ENCODE data around the gene METTL26.

METTL26 gene

DNA sequence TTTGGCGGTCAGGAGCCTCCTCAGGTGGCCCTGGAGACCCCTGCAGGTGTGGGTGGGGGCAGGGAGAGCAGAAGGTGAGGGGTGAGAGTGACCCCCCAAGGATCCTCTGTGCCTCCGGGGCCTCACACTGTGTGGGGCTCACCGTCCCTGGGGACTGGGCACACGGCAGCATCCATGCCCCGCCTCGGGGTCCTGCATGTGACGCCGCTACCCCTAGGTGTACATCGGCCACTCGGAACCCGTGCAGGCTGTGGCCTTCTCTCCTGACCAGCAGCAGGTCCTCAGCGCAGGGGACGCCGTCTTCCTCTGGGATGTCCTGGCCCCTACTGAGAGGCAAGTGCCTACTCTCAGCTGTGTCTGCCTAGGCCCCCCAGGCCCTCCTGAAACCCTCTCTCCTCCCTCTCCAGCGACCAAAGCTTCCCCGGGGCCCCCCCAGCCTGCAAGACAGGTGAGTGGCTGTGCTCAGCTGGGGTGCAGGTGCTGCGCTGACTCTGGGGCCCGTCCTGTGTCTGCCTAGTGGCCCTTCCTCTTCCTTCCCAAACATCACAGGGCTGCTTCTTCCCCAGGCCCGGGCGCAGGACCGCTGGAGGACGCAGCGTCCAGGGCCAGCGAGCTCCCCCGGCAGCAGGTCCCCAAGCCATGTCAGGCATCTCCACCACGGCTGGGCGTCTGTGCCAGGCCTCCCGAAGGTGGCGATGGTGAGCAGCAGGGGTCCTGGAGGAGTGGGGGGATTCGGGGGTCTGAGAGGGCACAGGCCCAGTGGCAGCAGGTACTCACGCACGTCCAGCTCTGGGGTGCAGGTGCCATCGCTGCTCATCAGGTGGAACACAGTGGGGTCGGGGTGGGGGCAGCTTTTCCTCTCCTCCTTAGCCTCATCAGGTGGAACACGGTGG is 22.8 kb upstream of the METTL26 start:
- DNase-seq, result no peak

DNA sequence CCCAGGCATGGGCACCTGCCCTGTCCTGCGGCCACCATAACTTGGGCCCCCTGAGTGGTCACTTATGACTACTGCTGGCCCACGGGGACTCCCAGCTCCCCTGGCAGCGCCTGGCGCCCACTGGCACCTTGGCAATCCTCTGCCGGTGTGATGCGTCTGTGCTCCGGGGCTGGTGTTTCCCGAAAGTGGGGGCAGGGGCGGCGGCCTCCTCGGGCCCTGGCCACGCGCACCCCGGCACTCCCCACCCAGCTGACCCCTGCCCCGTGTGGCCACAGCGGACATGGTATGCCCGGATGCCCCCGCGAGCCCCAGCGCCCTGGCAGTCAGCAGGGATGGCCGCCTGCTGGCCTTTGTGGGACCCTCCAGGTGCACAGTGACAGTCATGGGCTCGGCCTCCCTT is 21.4 kb upstream of the METTL26 start:
- DNase-seq, result no peak

DNA sequence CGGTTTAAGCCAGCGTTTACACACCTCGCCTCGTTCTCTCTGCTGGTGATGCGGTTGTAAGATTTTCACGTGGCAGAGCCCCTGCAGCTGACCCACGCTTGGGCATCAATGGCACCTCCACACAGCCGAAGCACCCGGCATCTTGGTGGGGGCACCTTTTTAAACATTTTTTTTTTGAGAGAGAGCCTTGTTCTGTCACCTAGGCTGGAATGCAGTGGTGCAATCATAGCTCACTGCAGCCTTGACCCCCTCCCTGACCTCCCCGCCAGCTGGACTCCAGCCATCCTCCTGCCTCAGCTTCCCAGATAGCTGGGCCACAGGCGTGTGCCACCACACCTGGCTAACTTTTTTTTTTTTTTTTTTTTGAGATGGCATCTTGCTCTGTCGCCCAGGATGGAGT is 17.9 kb upstream of the METTL26 start:
- DNase-seq, result no peak

DNA sequence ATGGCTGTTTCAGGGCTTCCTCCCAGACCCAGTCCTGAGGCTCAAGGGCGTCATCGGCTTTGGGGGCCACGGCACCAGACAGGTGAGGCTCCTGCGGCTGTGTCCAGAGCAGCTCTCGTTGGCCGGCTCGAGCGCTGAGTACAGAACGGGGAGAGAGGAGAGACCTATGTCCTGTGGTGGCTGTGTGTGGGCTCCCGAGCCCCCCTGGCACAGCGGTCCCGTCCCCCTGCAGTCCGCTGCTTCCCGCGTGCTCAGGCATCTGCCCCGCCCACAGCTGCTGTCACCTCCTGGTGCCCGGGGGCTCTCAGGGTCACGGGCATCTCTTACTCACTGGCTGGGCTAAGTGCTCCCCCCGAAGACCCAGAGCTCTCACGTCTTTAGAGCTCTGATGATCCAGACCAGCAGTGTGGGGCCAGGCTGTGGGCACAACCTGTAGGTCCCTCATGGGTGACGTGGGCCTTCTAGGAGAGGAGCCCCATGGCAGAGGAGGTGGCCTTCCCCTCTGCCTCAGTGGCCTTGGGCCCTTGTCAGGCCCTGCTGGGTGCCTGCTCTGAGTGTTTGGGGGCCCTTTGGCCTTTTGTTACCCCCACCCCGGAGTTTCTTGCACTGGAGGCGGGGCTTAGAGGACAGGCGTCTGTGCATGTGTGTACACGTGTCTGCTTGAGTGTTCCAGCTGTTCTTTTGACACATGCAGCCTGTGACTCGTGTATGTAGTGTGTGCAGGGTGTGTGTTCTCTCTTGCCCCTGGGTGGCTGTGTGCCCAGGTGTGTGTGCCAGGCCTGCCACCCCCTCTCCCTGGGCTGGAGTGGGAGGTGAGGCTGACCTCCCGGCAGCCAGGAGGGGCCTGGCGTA is 16.6 kb upstream of the METTL26 start:
- no peak for DNase-seq

DNA sequence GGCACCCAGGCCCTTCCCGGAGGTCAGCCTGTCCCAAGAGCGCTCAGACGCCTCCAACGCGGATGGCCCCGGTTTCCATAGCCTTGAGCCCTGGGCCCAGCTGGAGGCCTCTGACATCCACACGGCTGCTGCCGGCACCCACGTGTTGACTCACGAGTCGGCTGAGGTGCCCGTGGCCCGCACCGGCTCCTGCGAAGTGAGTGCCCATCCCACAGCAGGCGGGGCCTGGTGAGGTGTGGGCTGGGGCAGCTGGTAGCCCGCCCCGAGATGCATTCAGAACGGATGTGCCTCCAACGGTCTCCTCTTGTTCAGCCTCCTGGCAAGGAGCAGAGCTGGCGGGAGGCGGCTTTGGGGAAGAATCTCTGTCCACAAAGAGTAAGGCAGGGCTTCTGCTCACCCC is 15.7 kb upstream of the METTL26 start:
- DNase-seq, result no peak

DNA sequence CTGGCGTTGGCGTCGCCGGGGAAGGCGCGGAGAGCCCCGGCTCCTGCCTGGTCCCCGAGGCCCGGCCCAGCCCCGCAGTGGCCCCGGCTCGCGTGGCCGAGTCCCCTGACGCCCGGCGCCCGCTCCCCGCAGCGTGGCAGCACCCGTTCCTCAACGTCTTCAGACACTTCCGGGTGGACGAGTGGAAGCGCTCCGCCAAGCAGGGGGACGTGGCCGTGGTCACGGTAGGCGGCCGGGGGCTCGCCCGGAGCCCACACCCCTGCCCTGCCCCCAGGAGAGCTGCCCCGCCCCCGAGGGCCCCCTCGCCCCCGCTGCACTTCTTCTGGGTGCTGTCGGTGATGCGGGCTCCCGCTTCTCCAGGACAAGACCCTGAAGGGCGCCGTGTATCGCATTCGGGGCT is 13.5 kb upstream of the METTL26 start:
- no peak for DNase-seq

DNA sequence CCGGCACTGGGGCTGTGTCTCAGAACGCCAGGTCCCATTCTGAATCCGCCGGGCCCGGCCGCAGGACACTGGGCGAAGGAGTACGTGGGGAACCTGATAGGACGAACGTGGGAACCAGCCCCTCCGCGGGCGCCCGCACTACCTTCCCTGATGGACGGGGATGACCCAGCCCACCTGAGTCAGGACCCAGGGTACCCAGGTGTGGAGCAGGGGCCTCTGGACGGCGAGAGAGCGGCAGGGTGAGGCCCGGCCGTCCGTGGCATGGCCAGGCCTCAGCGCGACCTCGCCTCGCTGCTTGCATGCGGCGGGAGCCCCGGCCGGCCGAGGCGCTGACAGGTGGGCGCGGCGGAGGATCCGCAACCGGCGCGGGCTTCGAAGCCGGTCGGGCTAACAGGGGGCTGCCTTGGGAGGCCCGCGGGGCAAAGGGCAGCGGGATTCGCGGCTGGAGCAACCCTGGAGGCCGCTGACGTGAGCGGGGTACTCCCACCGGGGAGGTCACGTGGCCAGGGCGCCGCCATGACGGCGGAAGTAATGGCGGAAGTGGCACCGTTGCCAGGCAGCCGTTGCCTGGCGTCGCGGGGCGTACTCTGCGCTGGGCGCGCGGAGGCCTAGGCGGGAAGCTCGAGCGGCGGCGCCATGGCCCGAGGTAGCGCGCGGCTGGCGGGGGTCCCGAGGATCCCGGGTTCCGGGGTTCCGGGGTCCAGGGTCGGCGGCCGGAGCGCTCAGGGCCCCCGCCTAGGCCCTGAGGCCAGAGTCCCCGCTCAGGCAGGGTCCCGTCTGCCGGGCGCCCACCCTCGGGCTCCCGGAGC is 12.9 kb upstream of the METTL26 start, which contains the start of gene WDR90:
Gene WDR90 (plus strand): TSS at position 585 of the 809 bp plus-strand sequence. CDS start 52 bp downstream, at position 637.
- DNase-seq, result peak; percentile 75

DNA sequence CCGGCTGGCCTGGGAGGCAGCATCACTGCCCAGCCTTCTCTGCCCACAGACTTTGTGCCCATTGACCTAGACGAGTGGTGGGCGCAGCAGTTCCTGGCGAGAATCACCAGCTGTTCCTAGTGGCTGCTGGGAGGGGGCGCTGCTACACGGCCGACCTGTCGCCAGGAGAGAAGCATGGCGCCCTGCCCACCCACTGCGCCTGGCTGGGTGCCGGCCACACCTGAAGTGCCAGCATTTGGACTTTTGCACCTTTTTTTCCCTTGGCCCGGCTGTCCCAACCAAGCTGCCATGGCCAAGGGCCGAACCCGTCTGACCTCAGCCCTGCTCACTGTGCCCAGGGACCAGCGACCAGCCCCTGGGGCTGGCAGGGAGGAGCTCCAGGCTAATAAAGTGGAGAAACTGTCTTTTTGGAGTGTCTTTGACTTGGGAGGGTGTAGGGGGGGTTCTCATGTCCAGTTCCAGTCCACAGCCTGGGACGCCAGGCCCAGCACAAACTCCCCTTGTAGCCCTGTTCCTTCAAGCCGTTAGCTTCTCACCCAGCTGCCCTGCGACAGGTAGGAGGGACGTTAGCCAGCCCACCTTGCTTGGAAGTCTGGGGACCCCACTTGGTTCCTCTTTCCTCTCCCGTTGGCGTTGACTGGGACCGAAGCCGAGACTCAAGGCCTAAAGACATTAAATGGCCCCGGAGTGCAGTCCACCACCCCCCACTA is 12.1 kb upstream of the METTL26 start:
- DNase-seq, result peak; percentile 17

DNA sequence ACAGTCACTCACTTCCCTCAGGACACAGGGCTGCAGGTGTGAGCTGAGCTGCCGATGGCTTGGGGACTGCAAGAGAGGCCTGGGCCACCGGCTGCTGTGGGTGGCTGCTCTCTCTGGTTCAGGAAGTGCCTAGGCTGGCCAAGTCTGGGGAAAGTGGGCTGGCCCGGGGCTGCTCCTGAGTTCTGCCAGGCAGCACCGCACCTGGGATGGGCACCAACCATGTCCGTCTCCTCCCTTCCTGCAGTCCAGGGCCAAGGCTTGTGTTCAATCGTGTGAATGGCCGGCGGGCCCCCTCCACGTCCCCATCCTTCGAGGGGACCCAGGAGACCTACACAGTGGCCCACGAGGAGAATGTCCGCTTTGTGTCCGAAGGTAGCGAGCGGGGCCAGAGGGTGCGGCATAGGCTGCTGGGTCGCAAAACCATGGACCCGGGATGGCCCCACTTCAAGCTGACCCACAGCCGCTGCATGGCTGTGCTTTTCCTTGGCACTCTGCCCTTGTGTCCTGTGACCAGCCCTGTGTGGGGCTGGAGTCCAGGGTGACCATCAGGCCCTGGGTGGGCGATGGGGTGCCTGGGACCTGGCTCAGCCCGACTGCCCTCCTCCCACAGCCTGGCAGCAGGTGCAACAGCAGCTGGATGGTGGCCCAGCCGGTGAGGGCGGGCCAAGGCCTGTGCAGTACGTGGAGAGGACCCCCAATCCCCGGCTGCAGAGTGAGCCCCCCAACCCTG is 11.2 kb upstream of the METTL26 start:
- DNase-seq, result no peak

DNA sequence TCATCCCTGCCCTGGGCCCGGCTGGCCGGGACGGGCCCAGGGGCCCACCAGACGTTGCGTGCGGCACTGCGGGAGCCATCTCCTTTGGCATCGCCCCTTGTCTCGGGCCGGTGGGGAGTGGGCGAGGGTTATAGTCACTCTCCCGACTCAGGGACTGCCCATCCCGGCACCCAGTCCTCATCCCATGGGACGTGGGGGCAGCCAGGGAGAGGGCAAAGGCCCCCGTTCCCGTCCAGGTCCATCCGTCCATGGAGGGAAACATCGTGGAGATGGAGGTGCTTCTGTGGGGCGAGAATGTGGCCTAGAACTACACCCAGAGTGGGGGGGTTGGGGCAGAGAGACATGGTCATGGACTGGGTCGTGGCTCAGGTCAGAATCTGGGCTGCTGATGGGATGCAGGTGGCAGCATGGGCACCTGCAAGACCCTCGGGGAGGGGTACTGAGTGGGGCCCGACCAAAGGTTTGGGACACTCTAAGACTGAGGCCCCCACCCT is 10.6 kb upstream of the METTL26 start:
- no peak for DNase-seq

DNA sequence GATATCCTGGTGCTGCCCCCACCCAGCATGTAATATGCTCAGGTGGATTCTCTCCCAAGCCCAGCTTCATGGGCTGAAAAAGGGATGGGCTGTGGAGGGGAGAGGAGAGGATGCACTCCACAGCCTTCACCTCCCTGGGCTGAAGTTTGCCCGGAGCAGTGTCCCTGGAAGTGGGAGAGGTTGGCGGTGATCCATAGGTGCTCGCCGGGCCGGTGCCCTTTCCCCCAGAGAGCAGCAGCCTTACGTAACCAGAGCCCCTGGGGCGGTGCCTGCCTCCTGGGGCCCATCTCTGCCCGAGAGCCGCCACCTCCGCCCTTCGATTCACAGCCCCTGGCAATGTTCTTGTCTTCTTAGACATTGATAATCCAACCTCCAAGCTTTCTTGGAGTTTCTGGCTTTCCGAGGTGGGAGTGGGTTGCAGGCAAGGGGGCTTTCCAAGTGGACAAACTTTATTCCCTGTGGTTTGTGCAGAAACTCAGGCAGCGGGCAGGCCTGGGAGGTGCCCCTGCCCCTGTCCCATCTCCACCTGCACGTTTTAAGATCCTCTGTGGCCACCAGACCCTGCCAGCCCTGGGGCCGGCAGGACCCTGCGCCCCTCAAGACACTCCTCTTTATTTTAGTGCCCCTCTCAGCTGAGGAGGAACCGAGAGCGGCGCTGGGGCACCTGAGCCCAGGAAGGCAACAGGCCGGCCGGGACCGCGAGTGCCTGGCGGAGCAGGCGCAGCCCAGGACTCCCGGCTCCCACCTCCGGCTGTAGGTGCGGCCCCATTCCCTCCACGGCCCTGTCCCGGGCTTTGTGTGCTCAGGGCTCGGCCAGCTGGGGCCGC is 10.0 kb upstream of the METTL26 start:
- no peak for DNase-seq

DNA sequence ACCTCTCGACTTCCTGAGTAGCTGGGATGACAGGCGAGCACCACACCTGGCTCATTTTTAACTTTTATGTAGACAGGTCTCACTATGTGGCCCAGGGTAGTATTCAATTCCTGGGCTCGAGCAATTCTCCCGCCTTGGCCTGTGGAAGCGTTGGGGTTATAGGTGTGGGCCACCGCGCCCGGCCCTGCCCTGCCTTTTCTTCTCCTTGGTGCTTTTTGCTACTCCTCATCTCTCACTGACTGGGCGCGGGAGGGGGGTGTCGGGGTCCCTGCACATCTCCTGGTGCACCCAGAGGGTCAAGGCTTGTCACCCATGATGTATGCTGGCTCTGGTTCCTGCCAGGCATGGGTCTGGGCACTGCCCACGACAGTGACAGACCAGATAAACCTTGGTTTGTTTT is 8.5 kb upstream of the METTL26 start:
- no peak for DNase-seq

DNA sequence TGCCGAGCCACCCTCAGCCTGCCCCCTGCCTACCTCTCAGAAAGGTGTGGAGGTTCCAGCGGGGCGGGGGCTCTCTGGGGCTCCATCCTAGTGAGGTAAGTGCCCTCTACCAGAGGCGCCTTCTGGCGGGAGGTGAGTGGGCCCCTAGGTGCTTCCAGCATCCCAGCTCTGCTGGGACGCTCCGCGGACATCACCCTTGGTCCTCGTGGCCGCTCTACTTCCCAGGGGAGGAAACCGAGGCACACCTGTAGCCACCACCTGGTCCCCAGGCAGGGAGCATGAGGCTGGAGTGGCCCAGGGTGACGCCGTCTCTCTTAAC is 6.9 kb upstream of the METTL26 start:
- no peak for DNase-seq

DNA sequence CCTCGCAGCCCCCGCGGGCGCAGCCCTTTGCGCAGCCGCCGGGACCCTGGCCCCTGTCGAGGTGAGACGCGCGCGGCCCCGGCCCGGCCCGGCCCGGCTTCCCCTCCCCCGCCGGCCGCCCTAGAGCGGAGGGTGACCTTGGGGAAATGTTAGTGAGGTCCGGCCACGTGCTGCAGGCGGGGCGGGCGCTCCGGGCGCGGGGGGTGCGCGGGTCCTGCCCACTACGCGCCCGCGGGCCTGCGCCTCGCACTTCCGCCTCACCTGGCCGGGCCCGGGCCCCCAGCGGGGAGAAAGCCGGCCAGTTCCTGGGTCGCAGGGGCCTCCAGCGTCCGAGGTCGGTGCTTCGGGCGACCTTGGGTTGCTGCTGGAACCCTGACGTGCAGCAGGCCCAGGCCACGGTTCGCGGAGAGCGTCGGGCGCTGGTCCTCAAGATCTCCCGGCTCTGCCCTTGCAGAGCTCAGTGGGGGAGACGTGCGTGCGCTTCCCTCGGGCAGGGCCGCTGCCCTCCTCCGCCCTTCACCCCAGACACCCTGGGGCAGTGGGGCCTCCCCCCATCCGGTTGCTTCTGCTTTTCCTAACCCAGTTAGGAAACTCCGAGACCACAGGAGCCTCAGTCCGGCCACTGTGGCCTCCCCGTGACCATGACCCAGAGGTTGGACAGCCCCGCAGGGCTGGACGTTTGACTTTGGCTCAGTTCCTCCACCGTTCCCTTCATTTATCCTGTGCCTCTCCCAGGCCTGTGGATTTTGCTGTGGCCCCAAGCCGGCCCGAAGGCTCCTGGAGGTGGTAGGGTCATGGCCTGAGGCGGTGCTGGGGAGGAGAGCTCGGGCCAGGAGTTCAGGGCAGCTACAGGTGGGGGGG is 6.3 kb upstream of the METTL26 start:
- DNase-seq, result no peak

DNA sequence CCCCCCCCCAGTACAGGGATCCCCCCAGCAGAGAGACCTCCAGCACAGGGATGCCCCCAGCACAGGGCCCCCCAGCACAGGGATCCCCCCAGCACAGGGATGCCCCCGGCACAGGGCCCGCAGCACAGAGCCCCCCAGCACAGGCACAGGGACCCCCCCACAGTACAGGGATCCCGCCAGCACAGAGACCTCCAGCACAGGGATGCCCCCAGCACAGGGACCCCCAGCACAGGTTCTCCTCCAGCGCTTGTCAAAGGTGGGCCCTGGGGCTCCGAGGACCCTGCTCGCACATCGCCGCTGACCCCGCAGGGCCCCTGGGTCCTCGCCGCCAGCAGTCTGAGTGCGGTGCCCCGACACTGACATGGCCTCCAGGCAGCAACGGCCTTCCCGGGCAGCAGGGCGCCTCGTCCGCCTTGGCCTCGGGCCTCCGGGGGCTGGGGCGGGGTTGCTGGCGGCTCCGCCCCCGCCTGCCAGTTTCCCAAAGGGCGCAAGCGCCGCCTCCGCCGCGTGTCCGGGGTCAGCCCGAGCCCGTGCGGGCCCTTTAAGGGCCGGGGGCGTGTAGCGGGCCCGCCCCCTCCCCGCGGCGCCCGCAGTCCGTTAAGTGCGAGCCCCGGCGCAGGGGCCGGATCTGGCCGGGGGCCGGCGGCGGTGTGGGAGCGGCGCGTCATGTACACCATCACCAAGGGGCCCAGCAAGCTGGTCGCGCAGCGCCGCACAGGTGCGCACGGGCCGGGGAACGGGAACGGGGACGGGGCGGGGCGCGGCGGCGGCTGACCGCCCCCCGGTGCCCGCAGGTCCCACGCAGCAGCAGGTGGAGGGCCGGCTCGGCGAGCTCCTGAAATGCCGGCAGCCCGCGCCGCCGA is 5.5 kb upstream of the METTL26 start, which contains the start of gene MCRIP2:
Gene MCRIP2 (plus strand): TSS at position 503 of the 863 bp plus-strand sequence. CDS start 164 bp downstream, at position 667.
- peak; percentile 42 for DNase-seq

DNA sequence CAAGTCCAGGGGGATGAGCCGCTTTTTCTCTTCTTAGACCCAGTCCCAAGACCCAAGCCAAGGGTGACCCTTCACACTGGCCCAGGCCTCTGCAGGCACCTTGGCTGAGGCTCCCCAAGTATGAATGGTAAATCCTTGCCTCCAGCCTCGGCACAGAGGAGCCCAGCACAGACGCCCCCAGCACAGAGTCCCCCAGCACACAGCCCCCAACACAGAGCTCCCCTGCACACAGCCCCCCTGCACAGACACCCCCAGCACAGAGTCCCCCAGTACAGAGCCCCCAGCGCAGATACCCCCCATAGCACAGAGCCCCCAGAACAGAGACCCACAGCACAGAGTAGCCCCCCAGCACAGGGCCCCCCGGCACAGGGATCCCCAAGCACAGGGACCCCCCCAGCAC is 4.5 kb upstream of the METTL26 start:
- DNase-seq, result no peak

DNA sequence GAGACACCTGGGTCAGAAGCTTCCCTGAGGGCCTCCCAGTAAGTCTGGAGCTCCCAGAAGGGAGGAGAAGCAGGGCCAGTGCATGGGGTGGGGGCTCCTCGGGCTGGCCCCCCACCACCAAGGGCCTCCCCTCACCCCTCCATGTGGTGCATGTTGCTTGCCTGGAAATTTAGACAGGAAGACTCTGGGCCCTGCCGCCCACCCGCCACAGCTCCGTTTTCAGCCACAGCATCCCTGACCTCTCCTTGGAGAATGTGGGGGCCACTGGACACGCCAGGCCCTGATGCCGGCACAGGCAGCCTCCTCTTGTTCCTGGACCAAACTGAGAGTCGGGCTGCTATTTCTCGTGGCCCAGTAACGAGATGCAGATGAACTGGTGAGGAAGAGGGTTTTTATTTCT is 2.7 kb upstream of the METTL26 start:
- DNase-seq, result no peak

DNA sequence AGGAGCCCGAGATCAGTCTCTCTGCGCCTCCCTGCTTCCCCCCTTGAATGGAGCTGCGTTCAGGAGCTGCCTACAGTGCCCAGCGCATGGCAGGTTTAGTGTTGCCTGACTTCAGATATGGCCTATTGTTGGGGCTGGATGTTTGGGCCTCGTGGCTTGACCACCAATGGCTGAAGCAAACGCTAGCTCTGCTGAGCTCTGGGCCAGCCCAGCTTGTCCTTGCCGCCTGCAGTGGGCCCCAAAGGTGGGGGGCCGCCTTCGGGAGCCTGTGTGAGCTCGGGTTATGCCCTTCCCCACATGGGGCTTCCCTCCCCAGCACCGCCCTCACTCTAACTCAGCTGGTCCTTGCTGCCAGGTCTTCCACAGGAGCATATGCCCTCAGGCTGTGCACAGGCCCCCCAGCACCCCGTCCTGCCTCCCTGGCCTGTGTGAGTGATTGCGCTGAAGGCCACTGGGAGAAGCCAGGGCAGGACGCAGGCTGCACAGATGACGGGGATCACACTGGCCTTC is 2.0 kb upstream of the METTL26 start:
- DNase-seq, result no peak

Data from DMS79 (cell line).